ENCODE measurements around the gene TPM3.
A peak's percentile ranks its signal among the peaks of the same experiment; 100 is the strongest.
"Not testable (repeated sequence)": the region's sequence is repeated elsewhere in the genome, so short reads cannot be mapped to it uniquely, and the experiment has no call there.

TPM3 gene

DNA sequence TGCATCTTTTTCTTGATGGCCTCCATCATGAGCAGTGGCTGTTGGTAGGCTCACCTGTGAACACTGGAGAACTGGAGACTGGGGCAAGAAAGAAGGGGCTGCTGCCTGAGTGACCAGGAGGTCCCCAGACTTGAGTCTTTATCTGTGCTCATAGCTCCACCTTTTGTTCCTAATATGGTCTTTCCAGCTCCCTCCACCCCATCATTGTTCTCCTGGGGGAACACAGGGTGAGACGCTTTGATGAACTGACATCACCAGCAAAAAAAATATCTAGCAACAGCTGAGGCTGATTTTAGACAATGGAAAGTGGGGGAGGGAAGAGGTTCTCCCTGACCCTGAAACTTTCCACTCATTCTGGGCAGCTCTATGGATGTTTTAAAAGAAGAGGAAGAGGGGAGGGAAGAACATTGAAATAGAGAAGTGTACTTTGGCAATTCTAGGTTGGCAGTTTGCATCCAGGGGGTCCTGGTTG is at the start of gene TPM3:
Gene TPM3, minus strand, starts transcription at position 111 of the 472 bp plus-strand sequence. Its CDS starts 82 bp downstream, at position 29.
- DNase-seq: no peak

DNA sequence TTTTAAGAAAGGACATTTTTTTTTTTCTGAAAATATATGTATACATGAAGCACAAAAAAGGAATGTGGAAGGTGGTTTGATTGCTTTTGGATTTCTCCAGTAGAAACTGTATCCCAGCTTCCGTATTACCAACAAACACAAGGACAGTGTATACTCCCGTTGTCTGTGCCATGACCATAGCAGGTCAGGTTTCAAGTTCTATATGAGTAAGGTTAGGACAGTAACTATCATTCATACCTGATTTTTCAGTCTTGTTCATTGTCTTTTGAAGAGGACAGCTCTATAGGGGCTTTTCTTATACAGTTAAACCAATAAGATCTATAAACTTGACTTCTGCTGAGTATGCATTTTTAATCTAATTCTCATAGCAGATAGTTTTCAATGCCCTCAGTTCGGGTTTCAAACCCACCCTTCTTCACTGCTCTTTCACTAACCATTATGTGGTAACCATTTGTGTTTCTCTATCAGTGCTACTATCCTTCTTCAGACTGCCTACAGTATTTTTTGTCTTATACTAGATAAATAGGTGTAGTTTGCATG is 48.5 kb upstream of the TPM3 start:
- DNase-seq: no peak

DNA sequence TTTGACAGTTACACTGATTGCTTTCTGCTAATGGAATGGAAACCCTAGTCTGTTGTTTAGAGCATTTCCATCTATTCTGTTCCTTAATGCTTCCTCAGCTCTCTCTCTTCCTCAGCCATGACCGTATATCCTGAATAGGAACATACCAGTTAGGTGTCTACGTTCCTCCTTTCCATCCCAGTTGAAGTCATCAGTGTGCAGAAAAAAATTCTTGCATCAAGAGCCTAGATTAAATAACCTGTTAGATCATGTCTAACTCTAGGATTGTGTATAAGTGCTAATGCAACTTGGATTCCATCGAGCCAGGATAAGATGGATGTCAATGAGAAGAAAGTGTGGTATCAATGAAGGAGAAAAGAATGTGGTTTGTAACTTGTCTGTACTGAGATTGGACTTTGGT is 47.6 kb upstream of the TPM3 start:
- no peak for DNase-seq

DNA sequence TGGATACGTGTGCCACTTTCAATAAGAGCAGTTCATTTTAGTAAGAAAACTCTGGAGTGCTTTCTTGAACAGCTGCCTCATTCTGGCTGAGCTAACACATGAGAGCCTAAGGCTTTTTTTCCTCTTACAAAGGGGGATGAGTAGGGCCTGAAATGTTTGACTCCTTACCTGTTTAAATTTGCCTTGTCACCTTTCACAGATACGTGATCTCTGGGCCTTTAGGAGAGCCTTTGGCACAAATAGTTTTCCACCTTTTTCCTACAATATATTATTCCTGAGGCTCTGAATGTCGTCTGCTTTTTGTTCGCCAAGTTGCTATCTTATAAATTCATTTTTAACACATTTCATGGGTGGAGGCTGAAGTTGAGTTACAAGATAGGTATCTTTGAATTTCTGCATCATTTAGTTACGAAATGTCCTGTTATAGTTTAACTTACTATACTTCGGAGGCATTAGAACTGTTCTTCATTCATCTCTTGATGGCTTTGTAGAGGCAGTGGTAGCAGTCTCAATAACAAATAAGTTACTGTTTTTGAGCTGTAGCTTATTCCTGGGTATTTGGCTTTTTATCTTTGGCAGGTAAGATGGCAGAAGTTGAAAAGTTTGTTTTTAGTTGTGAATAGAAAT is 46.1 kb upstream of the TPM3 start:
- no peak for DNase-seq

DNA sequence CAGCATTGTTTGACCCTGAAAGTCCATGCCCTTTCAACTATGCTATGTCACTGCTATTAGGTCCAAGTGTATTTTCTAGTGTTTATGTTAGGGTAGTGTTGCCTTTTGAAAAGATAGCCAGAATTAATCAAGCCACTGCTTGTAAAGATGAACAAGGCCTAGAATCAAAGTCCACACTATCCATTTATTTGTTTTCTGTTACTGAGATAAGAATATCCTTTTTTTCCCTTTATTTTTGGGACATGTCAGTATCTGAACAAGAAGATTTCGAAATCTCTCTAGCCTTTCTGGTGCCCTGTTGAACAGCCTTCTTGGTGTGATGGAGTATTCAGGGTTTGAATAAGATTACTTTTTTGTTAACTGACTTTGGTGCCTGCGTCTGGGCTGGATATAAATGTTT is 45.5 kb upstream of the TPM3 start:
- no peak for DNase-seq

DNA sequence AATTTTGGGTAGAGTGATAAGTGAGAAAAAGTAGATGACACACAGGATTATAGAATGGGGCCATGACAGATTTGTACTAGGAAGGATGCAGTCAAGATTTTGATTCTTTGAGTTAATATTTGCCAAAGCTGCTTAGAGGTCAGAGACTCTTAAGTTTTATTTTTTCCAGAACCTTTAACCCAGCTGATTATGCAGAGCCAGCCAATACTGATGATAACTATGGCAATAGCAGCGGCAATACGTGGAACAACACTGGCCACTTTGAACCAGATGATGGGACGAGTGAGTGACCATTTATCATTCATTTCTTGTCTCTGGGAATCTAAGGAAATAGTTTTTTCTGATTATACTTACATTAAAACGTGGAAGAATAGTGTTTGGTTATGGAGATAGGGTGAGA is 45.0 kb upstream of the TPM3 start:
- no peak for DNase-seq

DNA sequence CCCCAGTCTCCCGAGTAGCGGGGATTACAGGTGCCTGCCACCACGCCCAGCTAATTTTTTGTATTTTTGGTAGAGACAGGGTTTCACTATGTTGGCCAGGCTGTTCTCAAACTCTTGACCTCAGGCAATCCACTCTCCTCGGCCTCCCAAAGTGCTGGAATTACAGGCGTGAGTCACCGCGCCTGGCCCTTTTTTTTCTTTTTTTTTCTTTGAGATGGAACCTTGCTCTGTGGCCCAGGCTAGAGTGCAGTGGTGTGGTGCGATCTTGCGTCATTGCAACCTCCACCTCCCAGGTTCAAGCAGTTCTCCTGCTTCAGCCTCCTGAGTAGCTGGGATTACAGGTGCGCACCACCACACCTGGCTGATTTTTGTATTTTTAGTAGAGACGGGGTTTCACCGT is 41.2 kb upstream of the TPM3 start:
- not testable (repeated sequence) for DNase-seq

DNA sequence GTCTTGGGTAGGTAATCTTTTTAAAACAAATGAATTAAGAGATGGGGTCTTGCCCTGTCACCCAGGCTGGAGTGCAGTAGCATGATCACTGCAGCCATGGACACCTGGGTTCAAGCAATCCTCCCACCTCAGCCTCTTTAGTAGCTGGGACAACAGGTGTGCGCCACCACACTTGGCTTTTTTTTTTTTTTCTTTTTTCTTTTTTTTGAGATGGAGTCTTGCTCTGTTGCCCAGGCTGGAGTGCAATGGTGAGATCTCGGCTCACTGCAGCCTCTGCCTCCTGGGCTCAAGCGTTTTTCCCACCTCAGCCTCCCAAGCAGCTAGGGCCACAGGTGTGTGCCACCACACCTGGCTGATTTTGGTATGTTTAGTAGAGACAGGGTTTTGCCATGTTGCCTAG is 39.2 kb upstream of the TPM3 start:
- DNase-seq: not testable (repeated sequence)

DNA sequence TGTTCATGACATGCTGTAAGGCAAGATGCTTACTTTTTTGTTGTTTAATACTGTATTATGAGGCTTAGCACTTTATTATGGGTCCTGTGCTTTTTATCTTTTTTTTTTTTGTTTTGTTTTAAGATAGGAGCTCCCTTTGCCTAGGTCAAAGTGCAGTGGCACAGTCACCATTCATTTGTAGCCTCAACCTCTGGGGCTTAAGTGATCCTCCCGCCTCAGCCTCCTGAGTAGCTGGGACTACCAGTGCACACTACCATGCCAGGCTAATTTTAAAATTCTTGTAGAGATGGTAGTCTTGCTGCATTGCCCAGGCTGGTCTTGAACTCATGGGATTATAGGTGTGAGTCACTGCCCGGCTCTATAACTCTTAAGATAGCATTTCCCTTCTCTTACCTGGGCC is 33.5 kb upstream of the TPM3 start:
- no peak for DNase-seq

DNA sequence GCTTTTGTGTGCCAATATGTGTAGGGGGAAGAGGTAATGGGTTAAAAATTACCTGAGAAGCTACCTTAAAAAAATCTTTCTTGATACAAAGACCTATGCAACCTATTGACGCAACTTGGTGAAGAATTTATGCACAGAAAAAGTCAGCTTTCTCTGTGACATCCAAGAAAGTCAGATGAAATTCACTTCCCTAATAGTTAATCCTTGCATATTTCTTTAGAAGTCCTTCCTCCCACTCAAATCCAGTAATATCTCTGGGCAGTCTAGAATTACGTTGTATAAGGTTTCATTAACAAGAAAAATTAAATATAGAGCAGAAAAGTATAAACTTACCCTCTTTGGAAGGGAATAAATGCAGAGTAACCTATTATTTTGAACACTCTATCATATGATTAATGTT is 31.7 kb upstream of the TPM3 start:
- no peak for DNase-seq

DNA sequence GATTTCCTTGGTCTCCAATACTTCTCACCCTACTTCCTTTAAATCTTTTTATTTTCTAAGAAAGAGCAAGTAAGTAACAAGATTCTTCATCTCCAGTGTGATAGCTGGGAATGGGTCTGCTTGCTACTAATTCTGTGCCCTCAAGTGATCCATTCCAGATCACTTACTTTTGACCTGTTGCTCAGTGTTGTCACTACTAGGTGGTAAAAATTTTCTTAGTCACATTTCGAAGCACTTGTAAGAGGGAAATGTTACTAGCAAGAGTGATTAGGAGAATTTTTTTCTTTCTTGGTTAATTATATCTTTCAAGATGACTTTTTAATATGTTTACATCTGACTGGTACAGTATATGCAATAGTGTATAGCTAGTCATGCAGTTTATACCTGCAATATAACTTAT is 31.0 kb upstream of the TPM3 start:
- DNase-seq: no peak

DNA sequence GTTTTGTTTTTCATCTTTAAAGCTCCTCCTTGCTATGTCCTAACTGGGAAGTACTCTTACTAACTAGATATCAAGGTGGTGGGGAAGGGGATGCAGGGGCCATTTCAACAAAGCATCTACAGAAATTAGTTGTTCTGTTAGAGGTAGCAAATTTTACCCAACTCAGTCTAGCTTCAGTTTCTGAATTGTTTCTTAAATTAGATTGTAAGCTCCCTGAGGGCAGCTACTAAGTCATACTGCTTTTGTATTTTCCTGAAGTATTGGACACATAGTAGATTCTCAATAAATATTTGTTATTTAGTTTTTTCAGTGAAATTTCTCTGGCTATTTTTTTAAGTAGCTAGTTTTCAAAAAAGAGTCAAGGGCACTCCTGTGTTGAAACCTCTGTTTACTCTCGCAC is 30.6 kb upstream of the TPM3 start:
- DNase-seq: no peak

DNA sequence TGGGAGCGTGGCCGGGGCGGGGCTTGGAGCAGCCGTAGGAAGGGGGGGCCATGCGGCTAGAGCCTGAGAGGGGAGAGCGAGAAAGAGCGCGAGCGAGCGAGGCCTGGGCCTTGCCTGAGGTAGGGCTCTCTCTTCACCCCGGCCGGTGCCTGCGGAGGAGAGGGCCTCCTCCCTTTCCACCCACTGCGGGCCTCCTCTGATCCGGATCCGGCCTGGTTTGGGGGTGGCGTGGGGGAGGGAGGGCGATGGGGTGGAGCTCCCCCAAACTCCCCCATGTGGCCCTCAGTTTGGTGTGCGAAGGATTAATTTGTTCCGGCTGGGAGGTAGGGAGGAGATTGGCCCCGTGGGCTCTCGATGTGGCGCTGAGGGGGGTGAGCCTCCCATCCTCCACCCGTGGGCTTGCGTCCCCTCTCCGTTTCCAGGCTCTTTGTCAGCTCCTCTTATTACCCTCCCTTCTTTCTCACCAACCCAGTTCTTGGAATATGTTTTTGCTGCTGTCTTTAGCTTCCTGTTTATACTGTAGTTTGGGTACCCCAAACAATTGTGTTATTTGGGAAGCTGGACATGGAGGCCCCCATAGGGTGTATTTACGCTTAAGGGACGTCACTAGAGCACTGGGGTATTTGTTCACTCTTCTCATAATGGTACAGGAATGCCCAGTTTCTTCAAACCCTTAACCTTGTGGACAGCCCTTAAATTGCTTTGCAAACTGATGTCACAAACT is 29.5 kb upstream of the TPM3 start:
- peak; percentile 46 for DNase-seq

DNA sequence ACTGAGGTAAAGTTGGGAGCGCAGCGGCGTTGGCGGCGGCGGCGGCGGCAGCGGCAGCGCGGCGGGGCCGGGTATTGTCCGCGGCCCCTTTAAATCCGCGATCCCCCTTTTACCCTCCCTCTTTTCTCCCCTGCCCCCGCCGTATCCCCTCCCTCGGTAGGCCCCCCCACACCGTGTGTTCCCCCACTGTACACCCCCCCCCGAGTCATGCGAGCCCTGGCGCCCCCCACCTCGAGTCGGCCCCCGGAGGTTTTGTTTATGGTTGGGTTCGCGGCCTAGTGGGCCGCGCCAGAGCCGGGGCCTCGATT is 29.0 kb upstream of the TPM3 start:
- DNase-seq: no peak

DNA sequence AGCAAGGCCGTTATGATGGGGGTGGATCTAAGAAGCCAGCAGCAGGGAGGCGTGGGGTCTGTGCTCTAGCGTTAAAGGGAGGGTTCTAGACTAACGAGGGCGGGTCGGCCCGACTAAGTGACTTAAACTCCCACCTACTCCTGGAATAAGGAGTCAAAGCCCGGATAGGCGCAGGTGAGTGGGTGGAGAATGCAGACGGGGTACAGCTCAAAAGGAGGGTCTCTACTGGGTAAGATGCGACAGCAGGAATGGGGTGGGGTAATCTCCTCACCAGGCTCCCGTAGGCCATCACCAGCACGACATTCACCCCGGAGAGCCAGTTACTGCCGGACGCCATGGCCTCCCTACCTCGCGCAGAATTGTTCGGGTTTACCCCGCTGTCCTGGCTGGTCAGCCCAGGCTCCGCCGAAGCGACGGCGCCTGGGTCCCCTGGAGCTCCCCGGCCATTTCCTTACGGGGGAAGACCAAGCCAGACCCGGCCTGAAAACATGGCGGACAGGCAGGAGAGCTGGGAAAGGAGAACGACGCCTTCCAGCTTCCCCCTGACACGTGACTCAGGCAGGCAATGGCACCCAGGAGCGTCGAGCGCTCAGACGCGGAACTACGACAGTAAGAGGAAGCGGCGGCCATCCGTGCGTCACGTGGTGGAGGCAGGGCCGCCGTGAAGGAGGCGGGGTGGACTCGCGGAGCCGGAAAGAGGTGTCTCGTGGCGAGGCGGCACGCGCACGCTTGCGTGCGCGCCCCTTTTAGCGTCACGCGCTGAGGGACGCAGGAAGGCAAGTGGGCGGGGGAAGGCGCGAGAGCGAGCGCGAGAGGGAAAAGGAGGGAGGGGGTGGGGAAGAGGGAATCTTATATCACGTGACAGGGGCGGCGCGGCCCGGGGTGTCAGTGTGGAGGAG is 28.4 kb upstream of the TPM3 start, which contains the start of gene UBAP2L:
Gene UBAP2L, plus strand, starts transcription at position 885 of the 899 bp plus-strand sequence. CDS start 4,169 bp downstream, outside the sequence.
- DNase-seq: peak; percentile 99

DNA sequence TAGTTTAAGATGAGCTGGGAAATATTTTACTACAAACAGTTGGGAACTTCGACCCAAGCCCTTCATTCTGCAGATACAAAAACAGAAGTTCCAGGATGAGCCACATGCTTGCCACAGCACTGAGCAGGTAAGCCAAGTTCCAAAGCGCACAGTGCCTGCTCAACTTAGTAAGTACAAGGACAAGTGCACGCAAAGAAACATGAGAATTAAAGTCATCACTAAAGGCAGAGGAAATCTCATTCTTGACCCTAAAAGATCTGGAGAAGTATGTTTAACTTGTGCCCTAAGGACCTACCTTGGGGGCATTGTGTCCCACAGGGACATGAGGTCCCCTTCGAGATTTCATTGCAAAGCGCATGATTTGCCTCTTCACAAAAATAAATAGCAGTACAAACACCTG is 27.6 kb upstream of the TPM3 start:
- DNase-seq: peak; percentile 6

DNA sequence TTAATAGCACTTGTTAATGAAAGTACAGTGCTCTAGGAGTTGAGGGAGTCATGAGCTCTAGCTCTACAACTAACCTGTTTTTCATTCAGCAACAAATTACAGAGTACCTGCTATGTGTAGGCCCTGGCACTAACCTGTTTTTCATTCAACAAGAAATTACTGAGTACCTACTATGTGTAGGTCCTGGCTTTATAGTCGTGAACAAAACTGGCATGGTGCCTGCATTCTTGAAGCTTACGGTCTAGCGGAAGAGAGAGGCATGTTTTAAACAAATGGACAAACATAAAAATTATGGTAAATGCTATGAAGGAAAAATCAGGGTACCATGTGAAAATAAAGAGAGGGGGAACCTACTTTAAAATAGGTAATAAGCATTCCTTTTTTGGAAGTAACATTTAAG is 26.6 kb upstream of the TPM3 start:
- no peak for DNase-seq

DNA sequence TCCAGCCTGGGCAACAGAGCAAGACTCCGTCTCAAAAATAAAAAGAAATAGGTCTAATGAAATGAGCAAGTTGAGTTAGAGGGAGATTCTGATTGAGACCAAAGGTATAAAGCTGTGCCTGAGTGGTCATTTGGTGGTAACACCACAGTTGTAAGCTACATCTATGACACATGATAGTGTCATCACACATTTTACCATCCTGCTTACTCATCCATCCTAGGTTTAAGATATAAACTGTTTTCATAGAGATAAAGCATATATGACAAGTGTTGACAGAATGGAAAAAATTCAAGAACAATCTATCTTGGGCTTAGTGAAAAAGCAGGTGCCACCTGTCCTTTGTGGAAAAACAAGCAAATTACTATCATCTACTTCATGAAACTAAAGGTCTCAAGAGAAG is 21.4 kb upstream of the TPM3 start:
- no peak for DNase-seq

DNA sequence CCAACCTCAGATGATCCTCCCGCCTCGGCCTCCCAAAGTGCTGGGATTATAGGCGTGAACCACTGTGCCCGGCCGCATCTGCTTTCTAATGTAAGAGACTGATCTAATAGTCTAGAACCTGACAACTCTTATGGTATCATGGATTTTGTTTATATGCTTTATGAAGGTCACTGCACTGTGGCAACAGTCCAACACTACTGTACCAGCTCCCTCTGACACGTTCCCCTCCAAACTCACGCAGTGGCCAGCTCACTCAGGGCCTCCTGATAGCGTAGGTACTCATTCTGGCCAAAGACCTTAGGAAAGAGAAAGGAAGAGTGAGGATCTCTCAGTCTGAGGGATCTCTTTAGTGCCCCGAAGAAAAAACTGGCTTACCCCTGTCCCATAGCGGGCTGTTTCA is 20.2 kb upstream of the TPM3 start:
- no peak for DNase-seq

DNA sequence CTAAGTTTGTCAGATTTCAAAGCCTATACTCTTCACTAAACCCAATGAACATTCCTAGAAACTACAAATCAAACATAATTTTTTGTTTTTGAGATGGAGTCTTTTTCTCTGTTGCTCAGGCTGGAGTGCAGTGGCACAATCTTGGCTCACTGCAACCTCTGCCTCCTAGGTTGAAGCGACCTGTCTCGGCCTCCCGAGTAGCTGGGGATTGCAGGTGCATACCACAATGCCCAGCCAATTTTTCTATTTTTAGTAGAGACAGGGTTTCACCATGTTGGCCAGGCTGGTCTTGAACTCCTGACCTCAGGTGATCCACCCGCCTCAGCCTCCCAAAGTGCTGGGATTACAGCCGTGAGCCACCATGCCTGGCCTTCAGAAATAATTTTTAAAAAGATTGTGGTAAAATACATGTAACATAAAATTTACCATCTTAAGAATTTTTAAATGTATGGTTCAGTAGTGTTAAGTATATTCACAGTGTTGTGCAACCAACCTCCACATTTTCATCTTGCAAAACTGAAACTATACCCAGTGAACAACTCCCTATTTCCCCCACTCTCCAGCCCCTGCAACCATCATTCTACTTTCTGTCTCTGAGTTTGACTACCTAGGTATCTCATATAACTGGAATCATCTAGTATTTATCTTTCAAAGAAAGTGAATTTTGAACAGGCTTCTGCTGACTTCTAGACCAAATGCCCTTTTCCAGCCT is 16.9 kb upstream of the TPM3 start:
- DNase-seq: no peak

DNA sequence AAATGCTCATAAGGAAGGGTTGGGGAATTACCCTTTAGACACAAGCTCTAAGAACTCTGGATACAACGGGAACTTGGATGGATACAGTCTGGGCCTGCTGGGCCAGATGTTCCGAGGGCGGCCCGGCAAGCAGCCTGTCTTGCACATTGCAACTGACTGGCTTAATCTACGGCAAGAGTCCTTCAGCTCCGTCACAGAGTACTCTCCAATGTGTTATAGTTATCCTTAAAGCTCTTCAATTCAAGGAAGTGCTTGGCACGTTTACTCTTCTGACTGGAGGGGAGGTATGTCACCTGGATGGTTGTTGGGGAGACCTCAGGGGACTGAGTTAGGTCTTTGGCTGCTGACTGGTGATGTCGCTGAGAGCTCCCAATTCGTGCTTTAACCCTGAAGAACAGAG is 15.4 kb upstream of the TPM3 start:
- no peak for DNase-seq

DNA sequence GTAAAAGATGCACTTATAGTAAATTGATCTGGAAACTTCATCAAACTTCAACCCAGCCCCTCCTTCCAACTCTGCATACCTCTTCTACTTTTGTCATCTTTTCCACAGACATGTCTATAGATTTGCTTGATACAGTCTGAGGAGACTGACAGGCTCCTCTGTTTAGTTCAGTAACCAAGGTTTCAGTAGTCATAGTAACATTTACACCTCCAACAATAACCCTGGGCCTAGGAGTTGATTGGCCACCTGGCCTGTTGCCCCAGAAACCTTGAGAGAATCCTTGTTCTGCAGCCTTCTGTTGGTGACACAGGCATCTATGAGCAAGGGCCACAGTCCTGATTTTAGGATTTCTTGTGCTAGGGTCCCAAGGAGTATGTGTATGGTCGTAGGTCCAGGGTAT is 14.3 kb upstream of the TPM3 start, which contains the start of gene CFAP141:
Gene CFAP141, minus strand, starts transcription at position 138 of the 400 bp plus-strand sequence. Its CDS starts 26 bp downstream, at position 112.
- DNase-seq: no peak

DNA sequence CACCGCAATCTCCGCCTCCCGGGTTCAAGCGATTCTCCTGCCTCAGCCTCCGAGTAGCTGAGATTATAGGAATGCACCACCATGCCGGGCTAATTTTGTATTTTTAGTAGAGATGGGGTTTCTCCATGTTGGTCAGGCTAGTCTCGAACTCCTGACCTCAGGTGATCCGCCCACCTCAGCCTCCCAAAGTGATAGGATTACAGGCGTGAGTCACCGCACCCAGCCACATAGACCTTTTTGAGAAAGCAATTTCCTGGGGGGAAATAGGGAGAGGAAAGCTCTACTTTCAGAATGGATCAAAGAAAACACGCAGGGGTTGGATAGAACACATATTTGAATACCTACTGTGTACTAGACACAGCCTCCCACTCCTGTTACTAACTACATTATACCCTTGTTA is 13.9 kb upstream of the TPM3 start:
- not testable (repeated sequence) for DNase-seq
